Stimulated activated effector memory CD8-positive, alpha-beta T cell treated with anti-CD3 and anti-CD28 coated beads, Interleukin-12 subunit alpha, Interleukin-12 subunit beta, amount 100 ng/mL, for 72 hours (primary cell): ENCODE results near the gene MRPS18A.
"Not testable (repeated sequence)": the region's sequence is repeated elsewhere in the genome, so short reads cannot be mapped to it uniquely, and the experiment has no call there.

ENCODE experiments used
- ATAC-seq: fragments of 150-1000 bp; cut with Tn5 transposase; 2 replicates; pipeline ENCODE4 v1.10.0; 2021
- DNase-seq, 2 donors: peaks; one replicate each; pipeline ENCODE4 v3.0.0; 2021 to 2022; ENCODE audit warnings: low spot score in 2 of 2
- H3K27ac Mint-ChIP-seq: one replicate; pipeline ENCODE4 v1.8.0; 2022; ENCODE audit warnings: mild to moderate bottlenecking, mixed read lengths
- H3K36me3 Mint-ChIP-seq: one replicate; pipeline ENCODE4 v1.8.0; 2022; ENCODE audit warnings: mild to moderate bottlenecking, mixed read lengths
- H3K4me1 Mint-ChIP-seq: one replicate; pipeline ENCODE4 v1.8.0; 2022; ENCODE audit warnings: mixed read lengths
- H3K4me3 Mint-ChIP-seq: one replicate; pipeline ENCODE4 v1.8.0; 2022; ENCODE audit warnings: mild to moderate bottlenecking, mixed read lengths
- H3K9me3 Mint-ChIP-seq: one replicate; pipeline ENCODE4 v1.8.0; 2022; ENCODE audit warnings: mixed read lengths

MRPS18A gene

DNA sequence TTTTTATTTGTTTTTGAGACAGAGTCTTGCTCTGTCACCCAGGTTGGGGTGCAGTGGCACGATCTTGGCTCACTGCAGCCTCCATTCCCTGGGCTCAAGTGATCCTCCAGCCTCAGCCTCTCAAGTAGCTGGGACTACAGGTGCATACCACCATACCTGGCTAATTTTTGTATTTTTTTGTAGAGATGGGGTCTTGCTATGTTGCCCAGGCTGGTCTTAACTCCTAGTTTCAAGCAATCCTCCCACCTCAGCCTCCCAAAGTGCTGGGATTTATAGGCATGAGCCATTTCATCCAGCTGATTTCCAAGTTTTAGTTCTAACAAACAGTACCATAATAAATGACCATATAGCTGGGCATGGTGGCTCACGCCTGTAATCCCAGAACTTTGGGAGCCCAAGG lies 34.8 kb downstream of the MRPS18A start:
- not testable (repeated sequence) for ATAC-seq, H3K9me3 Mint-ChIP-seq, H3K36me3 Mint-ChIP-seq, H3K4me1 Mint-ChIP-seq, H3K27ac Mint-ChIP-seq, H3K4me3 Mint-ChIP-seq, DNase-seq

GRCh38 chr6:43648248-43648647 lies 39.3 kb downstream of the MRPS18A start:
- H3K9me3 Mint-ChIP-seq, result no peaks in the 10 kb centered on the region

GRCh38 chr6:43647613-43648012 lies 40.0 kb downstream of the MRPS18A start:
- Mint-ChIP-seq H3K36me3 (peaks cover 2% of the 10 kb centered on the region), H3K27ac (no peak overlapping the region), H3K9me3 (no peaks in the 10 kb centered on the region), H3K4me3 (no peak overlapping the region), H3K4me1 (peaks cover 6% of the 10 kb centered on the region)
- DNase-seq (no peak), ATAC-seq (no peak)

More at GRCh38 chr6:43648248-43648647, 39.3 kb downstream of the MRPS18A start:
- Mint-ChIP-seq H3K27ac (no peak overlapping the region), H3K4me1 (peaks cover 6% of the 10 kb centered on the region), H3K36me3 (no peaks in the 10 kb centered on the region), H3K4me3 (no peak overlapping the region)
- ATAC-seq (no peak), DNase-seq (no peak)

- Mint-ChIP-seq H3K4me1 (peaks cover 11% of the 10 kb centered on the region), H3K9me3 (no peaks in the 10 kb centered on the region), H3K36me3 (peaks cover 23% of the 10 kb centered on the region), H3K27ac (peak overlapping the region; percentile 75), H3K4me3 (peak overlapping the region; percentile 74)
- ATAC-seq, result no peak
- no peak for DNase-seq
Observed at GRCh38 chr6:43645613-43645964, 42.0 kb downstream of the MRPS18A start.

- Mint-ChIP-seq H3K4me3 (peak within 1 kb of the TSS; percentile 74), H3K27ac (peak within 1 kb of the TSS; percentile 75), H3K4me1 (peaks cover 16% of the 10 kb centered on the region), H3K9me3 (no peaks in the 10 kb centered on the region), H3K36me3 (peaks cover 28% of the 10 kb centered on the region)
- DNase-seq (peak in 1 of 2 donors; percentile 72), ATAC-seq (peak; percentile 86)
Observed at GRCh38 chr6:43644940-43645612, 42.5 kb downstream of the MRPS18A start, which contains the start of gene RSPH9. RSPH9 (plus strand) TSS chr6:43645036; CDS start chr6:43645099, 63 bp downstream.

GRCh38 chr6:43639984-43640800 lies 47.4 kb downstream of the MRPS18A start:
- H3K4me3 Mint-ChIP-seq, result no peak overlapping the region
- no peak for ATAC-seq
- H3K9me3 Mint-ChIP-seq, result no peaks in the 10 kb centered on the region
- no peak for DNase-seq
- peak overlapping the region; percentile 3 for H3K27ac Mint-ChIP-seq
- H3K36me3 Mint-ChIP-seq, result peaks cover 77% of the 10 kb centered on the region
- H3K4me1 Mint-ChIP-seq, result peaks cover 37% of the 10 kb centered on the region

GRCh38 chr6:43636308-43636659 lies 51.3 kb downstream of the MRPS18A start:
- DNase-seq, result no peak
- Mint-ChIP-seq H3K36me3 (peaks cover 69% of the 10 kb centered on the region), H3K4me3 (peak overlapping the region; percentile 97), H3K27ac (peak overlapping the region; percentile 96), H3K4me1 (peaks cover 41% of the 10 kb centered on the region), H3K9me3 (no peaks in the 10 kb centered on the region)
- ATAC-seq, result peak; percentile 20

- Mint-ChIP-seq H3K4me3 (peak within 1 kb of the TSS; percentile 97), H3K4me1 (peaks cover 39% of the 10 kb centered on the region), H3K36me3 (peaks cover 62% of the 10 kb centered on the region), H3K9me3 (no peaks in the 10 kb centered on the region), H3K27ac (peak within 1 kb of the TSS; percentile 96)
- ATAC-seq (peak; percentile 91), DNase-seq (peak; percentile 75 to 96)
Observed at GRCh38 chr6:43635387-43636307, 51.9 kb downstream of the MRPS18A start, which contains the start of gene MAD2L1BP. MAD2L1BP (plus strand) TSS chr6:43635840; CDS start chr6:43635876, 36 bp downstream.

DNA sequence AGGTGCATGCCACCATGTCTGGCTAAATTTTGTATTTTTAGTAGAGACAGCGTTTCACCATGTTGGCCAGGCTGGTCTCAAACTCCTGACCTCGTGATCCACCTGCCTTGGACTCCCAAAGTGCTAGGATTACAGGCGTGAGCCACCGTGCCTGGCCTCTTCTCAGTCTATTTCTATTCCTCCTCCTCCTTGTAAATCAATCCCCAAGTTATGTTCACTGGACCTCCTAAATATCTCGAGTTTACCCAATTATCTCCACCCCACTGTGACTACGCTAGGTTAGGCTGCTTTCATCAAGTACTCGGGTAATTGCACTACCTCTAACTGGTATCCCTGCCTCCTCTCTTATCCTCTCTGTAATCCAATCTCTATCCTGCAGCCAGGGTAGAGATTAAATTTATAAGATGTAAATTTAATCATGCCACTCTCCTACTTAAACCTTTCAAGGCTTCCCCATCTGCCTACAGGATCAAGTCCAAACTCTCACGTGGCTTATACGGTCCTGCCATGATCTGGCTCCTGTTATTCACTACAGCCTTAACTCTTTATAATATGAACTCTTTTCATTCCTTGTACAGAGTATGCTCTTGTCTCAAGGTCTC lies 52.8 kb downstream of the MRPS18A start:
- ATAC-seq (no peak), DNase-seq (no peak)
- peaks cover 37% of the 10 kb centered on the region for H3K4me1 Mint-ChIP-seq
- H3K36me3 Mint-ChIP-seq, result peaks cover 54% of the 10 kb centered on the region
- H3K4me3 Mint-ChIP-seq, result peak overlapping the region; percentile 97
- peak overlapping the region; percentile 96 for H3K27ac Mint-ChIP-seq
- H3K9me3 Mint-ChIP-seq, result no peaks in the 10 kb centered on the region

- Mint-ChIP-seq H3K4me1 (peaks cover 36% of the 10 kb centered on the region), H3K36me3 (peaks cover 52% of the 10 kb centered on the region)
- H3K9me3 Mint-ChIP-seq, H3K4me3 Mint-ChIP-seq, ATAC-seq, H3K27ac Mint-ChIP-seq, DNase-seq: not testable (repeated sequence)
Observed at GRCh38 chr6:43633002-43633401, 54.6 kb downstream of the MRPS18A start.

DNA sequence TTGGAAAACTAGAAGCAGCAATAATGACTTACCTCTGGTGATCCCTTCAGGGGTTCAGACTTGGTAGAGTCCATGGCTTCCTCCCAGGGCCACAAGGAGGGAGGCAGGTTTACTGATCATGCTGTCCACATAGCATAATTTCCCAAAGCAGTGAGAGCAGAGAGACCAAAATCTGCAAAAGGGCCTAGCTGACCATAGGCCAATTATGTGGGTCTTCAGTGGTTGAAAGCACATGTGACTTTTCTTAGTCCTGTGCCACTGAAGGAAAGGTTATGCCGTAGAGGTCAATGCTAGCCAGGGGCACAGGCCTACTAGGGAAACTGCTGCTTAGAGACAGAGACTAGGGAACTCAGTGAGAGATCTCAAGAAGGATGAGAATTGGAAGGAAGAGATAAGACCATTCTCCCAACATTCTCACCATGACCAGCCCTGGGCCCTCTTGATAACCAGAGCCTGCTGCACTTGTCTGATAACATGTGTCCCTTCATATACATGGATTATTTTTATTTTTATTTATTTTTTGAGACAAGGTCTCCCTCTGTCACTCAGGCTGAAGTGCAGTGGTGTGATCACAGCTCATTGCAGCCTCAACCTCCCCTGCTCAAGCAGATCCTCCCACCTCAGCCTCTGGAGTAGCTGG lies 56.5 kb downstream of the MRPS18A start:
- H3K4me3 Mint-ChIP-seq, result peak overlapping the region; percentile 95
- H3K4me1 Mint-ChIP-seq, result peaks cover 49% of the 10 kb centered on the region
- ATAC-seq (no peak), DNase-seq (no peak)
- H3K36me3 Mint-ChIP-seq, result peaks cover 48% of the 10 kb centered on the region
- H3K9me3 Mint-ChIP-seq, result no peaks in the 10 kb centered on the region
- H3K27ac Mint-ChIP-seq, result no peak overlapping the region

DNA sequence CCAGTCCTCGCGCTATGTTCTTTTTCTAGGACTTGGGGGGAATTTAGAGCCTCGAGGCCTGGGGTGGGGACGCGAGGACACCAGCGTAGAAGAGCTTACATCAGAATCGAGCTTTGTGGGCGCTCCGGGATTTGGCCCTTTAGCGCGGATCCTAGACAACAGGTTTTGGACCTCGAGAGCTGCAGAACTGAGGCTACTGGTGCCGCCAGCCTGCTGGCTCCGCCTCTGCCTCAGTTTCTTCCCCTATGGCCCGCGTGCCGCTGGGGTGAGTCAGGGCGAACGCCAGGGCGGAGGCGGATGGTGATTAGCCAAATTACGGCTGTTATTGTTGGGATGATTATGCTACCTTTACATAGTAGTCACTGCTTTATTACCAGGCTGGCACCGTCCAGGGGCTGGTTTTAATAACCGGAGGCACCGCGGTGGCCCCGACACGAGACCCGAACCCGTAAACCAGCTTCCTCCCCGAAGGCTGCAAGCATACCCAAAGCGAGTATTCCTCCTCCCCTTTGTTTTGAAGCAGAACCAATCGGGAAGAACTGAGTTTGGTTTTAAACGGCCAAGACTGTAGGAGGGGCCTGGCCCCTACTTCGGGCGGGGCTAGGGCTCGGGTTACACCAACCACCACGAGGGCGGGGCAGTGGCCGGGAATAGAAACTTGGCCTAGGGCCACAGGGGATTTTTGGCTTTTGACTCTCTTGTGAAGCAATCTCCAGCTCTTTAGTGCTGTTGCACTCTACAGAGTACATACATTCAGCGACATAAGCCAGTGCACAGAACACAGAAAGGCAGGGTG lies 57.9 kb downstream of the MRPS18A start:
- Mint-ChIP-seq H3K36me3 (peaks cover 51% of the 10 kb centered on the region), H3K4me1 (peaks cover 45% of the 10 kb centered on the region), H3K27ac (peak overlapping the region; percentile 98), H3K4me3 (peak overlapping the region; percentile 95), H3K9me3 (no peaks in the 10 kb centered on the region)
- DNase-seq, result peak; percentile 74 to 96
- ATAC-seq, result peak; percentile 79

- peak within 1 kb of the TSS; percentile 98 for H3K27ac Mint-ChIP-seq
- H3K36me3 Mint-ChIP-seq, result peaks cover 57% of the 10 kb centered on the region
- no peaks in the 10 kb centered on the region for H3K9me3 Mint-ChIP-seq
- DNase-seq (peak; percentile 85 to 96), ATAC-seq (peak; percentile 89)
- peak within 1 kb of the TSS; percentile 95 for H3K4me3 Mint-ChIP-seq
- peaks cover 43% of the 10 kb centered on the region for H3K4me1 Mint-ChIP-seq
Observed at GRCh38 chr6:43629104-43629504, 58.5 kb downstream of the MRPS18A start, which contains the start of gene GTPBP2. GTPBP2 (minus strand) TSS chr6:43629264; CDS start chr6:43629162, 102 bp downstream.
